IMR-90 (cell line): ENCODE measurements around the gene NPIPA5. TPM values are rescaled to one million over a fixed set of nuclear protein-coding genes. Genes with fewer than 3 reads are reported as not detected.
"Not testable (repeated sequence)": the region's sequence is repeated elsewhere in the genome, so short reads cannot be mapped to it uniquely, and the experiment has no call there.

Experiments used
- ATAC-seq: fragments of 200-7000 bp; cut with Tn5 transposase; 2 replicates; pipeline ENCODE4 v1.9.1; 2020; ENCODE audit warnings: low read depth, mild to moderate bottlenecking, moderate library complexity
- BruUV-seq: library from RNA; stranded (reverse); fragments of 400-500 nt; replicated peaks from 2 replicates; lab custom pipeline; 2021; lab: Mats Ljungman, UMichigan
- CTCF ChIA-PET: fragments of 300-600 bp; formaldehyde crosslinking; extraction: SDS; loops from one replicate; lab custom pipeline; 2021; ENCODE audit warnings: antibody characterized with exemption; lab: Yijun Ruan, JAX
- POLR2A ChIA-PET: fragments of 300-600 bp; sonication (Branson Sonifier 250); formaldehyde crosslinking; loops from one replicate; lab custom pipeline; 2022; ENCODE audit warnings: antibody characterized with exemption; ENCODE audit not compliant: unreplicated experiment; lab: Charles Lee
- DNase-seq: peaks from one replicate; pipeline ENCODE4 v3.0.0; 2013
- H2AFZ ChIP-seq: replicated peaks from 2 replicates; pipeline ENCODE3; 2013; ENCODE audit warnings: low read length, mild to moderate bottlenecking; ENCODE audit not compliant: poor library complexity
- H2AK5ac ChIP-seq: 2 replicates; pipeline ENCODE4 v1.6.1; 2013; ENCODE audit warnings: low read depth, low read length, inconsistent platforms
- H2AK9ac ChIP-seq: replicated peaks from 2 replicates; pipeline ENCODE3; 2013; ENCODE audit warnings: mild to moderate bottlenecking, low read depth, low read length, moderate library complexity; ENCODE audit not compliant: poor library complexity
- H2BK120ac ChIP-seq: 2 replicates; pipeline ENCODE4 v1.6.1; 2013; ENCODE audit warnings: low read depth, low read length, inconsistent platforms
- H2BK15ac ChIP-seq: 3 replicates; pipeline ENCODE4 v1.6.1; 2013; ENCODE audit warnings: low read depth, low read length, inconsistent platforms
- H2BK20ac ChIP-seq: 2 replicates; pipeline ENCODE4 v1.6.1; 2013; ENCODE audit warnings: low read depth, mild to moderate bottlenecking, inconsistent platforms, low read length, moderate library complexity
- H2BK5ac ChIP-seq: 2 replicates; pipeline ENCODE4 v1.6.1; 2013; ENCODE audit warnings: mild to moderate bottlenecking, low read depth, low read length, inconsistent platforms; ENCODE audit not compliant: poor library complexity, severe bottlenecking
- H3K14ac ChIP-seq: replicated peaks from 2 replicates; pipeline ENCODE4 v1.6.1; 2013; ENCODE audit warnings: low read depth, low read length, inconsistent platforms
- H3K18ac ChIP-seq: 2 replicates; pipeline ENCODE4 v1.6.1; 2013; ENCODE audit warnings: low read depth, low read length, control low read depth
- H3K23ac ChIP-seq: 2 replicates; pipeline ENCODE4 v1.6.1; 2013; ENCODE audit warnings: low read depth, low read length, inconsistent platforms
- H3K27ac ChIP-seq: 2 replicates; pipeline ENCODE4 v1.5.1; 2013; ENCODE audit warnings: mild to moderate bottlenecking, control low read depth, low read length; ENCODE audit not compliant: insufficient read depth
- H3K27me3 ChIP-seq: 2 replicates; pipeline ENCODE4 v1.6.1; 2013; ENCODE audit warnings: low read length; ENCODE audit not compliant: control insufficient read depth, insufficient read depth
- H3K36me3 ChIP-seq: 2 replicates; pipeline ENCODE4 v1.6.1; 2013; ENCODE audit warnings: low read length, mixed read lengths; ENCODE audit not compliant: control insufficient read depth, insufficient read depth
- H3K4ac ChIP-seq: 2 replicates; pipeline ENCODE4 v1.6.1; 2013; ENCODE audit warnings: low read depth, low read length, inconsistent platforms
- H3K4me1 ChIP-seq: 2 replicates; pipeline ENCODE4 v1.6.1; 2013; ENCODE audit warnings: low read length, mixed read lengths; ENCODE audit not compliant: control insufficient read depth, insufficient read depth
- H3K4me2 ChIP-seq: 2 replicates; pipeline ENCODE4 v1.6.1; 2013; ENCODE audit warnings: low read depth, mild to moderate bottlenecking, control low read depth, low read length, moderate library complexity
- H3K4me3 ChIP-seq: 2 replicates; pipeline ENCODE4 v1.5.1; 2013; ENCODE audit warnings: low read depth, mild to moderate bottlenecking, control low read depth, low read length, moderate library complexity; ENCODE audit not compliant: insufficient read depth
- H3K56ac ChIP-seq: 2 replicates; pipeline ENCODE4 v1.6.1; 2013; ENCODE audit warnings: low read length, inconsistent platforms; ENCODE audit not compliant: insufficient read depth; ENCODE audit errors: extremely low read depth
- H3K79me1 ChIP-seq, 2 experiments: 2 replicates each; pipeline ENCODE4 v1.6.1; 2013; ENCODE audit warnings: low read length in 2 of 2, inconsistent platforms in 1 of 2, low read depth in 1 of 2
- H3K9ac ChIP-seq: 2 replicates; pipeline ENCODE4 v1.6.1; 2013; ENCODE audit warnings: low read depth, low read length, control low read depth
- H3K9me1 ChIP-seq: 2 replicates; pipeline ENCODE4 v1.6.1; 2013; ENCODE audit warnings: low read length, inconsistent platforms; ENCODE audit not compliant: insufficient read depth
- H3K9me3 ChIP-seq: 2 replicates; pipeline ENCODE4 v1.6.1; 2013; ENCODE audit warnings: low read length; ENCODE audit not compliant: control insufficient read depth, insufficient read depth
- H4K20me1 ChIP-seq: 2 replicates; pipeline ENCODE4 v1.6.1; 2013; ENCODE audit warnings: low read length, inconsistent platforms; ENCODE audit not compliant: insufficient read depth
- H4K5ac ChIP-seq: 2 replicates; pipeline ENCODE4 v1.6.1; 2013; ENCODE audit warnings: mild to moderate bottlenecking, low read depth, low read length, control low read depth
- H4K8ac ChIP-seq, 2 experiments: 2 replicates each; pipeline ENCODE4 v1.6.1; 2013; ENCODE audit warnings: low read depth in 2 of 2, low read length in 2 of 2, control low read depth in 1 of 2, inconsistent platforms in 1 of 2
- H4K91ac ChIP-seq: 2 replicates; pipeline ENCODE4 v1.6.1; 2013; ENCODE audit warnings: low read depth, low read length, inconsistent platforms; ENCODE audit not compliant: insufficient read depth
- WGBS, 2 experiments: methylation state at CpG; one replicate each; pipeline versions ENCODE4 v1.1.5 to v1.1.7; 2013; ENCODE audit warnings: missing lambda C conversion rate in 2 of 2; ENCODE audit not compliant: insufficient read length in 1 of 2; ENCODE audit errors: extremely low coverage in 2 of 2; 5-methylcytosine and 5-hydroxymethylcytosine counted together
- dilution Hi-C: fragments of 300-500 bp; cut with HindIII; formaldehyde crosslinking; loops from one replicate; pipeline ENCODE4 v1.14.3; 2018; ENCODE audit warnings: low sequenced_read_pairs; ENCODE audit not compliant: unreplicated experiment
- in situ Hi-C: fragments of 300-500 bp; cut with MboI; formaldehyde crosslinking; loops from 3 replicates; pipeline ENCODE4 v1.14.3; 2019; ENCODE audit warnings: low sequenced_read_pairs, inconsistent platforms, mixed read lengths
- intact Hi-C: fragments of 100-400 bp; cut with micrococcal nuclease; formaldehyde crosslinking; loops from 2 replicates; pipeline ENCODE4 v1.10.0; 2022
- polyA plus RNA-seq, 3 experiments: library from polyadenylated mRNA; depleted of rRNA; stranded (reverse); fragments of >200 nt; gene quantifications; 2 replicates each; pipeline ENCODE4 v1.2.3, GENCODE V29; 2012; ENCODE audit warnings: low replicate concordance in 1 of 3
- total RNA-seq: library from RNA; depleted of rRNA; stranded (reverse); fragments of >200 nt; gene quantifications from 2 replicates; pipeline ENCODE4 v1.2.3, GENCODE V29; 2012

NPIPA5 gene
- total and polyA plus RNA-seq, 2 of the 4 experiments (the other 2 are of a cell fraction): 1.3 TPM; not detected in 1

DNA sequence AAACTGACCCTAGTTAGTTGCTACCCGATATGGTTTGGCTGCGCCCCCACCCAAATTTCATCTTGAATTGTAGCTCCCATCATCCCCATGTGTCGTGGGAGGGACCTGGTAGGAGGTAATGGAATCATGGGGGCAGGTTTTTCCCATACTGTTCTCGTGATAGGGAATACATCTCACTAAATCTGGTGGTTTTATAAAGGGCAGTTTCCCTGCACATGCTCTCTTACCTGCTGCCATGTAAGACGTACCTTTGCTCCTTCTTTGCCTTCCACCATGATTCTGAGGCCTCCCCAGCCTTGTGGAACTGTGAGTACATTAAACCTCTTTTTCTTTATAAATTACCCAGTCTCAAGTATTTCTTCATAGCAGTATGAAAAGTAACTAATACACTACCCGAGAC lies 10.0 kb upstream of the NPIPA5 start:
- H3K4me2 ChIP-seq, H3K23ac ChIP-seq, H3K56ac ChIP-seq, H4K91ac ChIP-seq, H4K8ac ChIP-seq, H2AK9ac ChIP-seq, H3K14ac ChIP-seq, ATAC-seq, H2BK120ac ChIP-seq, H3K27me3 ChIP-seq, H4K20me1 ChIP-seq, H2AK5ac ChIP-seq, BruUV-seq, H3K9me3 ChIP-seq, H3K79me1 ChIP-seq, POLR2A ChIA-PET, H3K4ac ChIP-seq, dilution Hi-C loops, DNase-seq, in situ Hi-C loops, H2BK15ac ChIP-seq, H4K5ac ChIP-seq, H3K36me3 ChIP-seq, intact Hi-C loops, H3K4me1 ChIP-seq, H3K18ac ChIP-seq, H3K9ac ChIP-seq, H2AFZ ChIP-seq, H2BK20ac ChIP-seq, H3K4me3 ChIP-seq, H3K9me1 ChIP-seq, H3K27ac ChIP-seq, H2BK5ac ChIP-seq, CTCF ChIA-PET: not testable (repeated sequence)
- no CpG with 5 or more reads among the region's 6 CpGs for WGBS, 2 experiments

DNA sequence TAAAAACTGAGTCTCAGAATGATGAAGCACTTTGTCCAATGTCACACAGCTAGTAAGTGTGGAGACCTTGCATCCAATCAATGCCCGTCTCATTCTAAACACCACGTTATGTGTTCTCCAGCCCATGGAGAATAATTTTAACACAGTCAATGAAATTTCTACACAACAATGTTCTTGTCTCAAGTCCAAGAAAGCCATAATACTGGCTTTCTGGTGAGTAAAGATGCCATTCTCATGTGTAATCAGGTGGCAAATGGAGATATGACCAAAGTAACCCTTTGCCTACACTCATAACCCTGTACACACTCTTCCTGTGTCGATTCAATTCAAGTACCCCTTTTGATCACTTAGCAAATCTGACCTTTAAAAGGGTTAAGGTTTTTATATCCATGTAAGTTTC lies 4.7 kb upstream of the NPIPA5 start:
- DNase-seq, ATAC-seq, H2BK120ac ChIP-seq, H3K27me3 ChIP-seq, H4K20me1 ChIP-seq, H3K4me2 ChIP-seq, H2BK20ac ChIP-seq, H2BK15ac ChIP-seq, H3K4ac ChIP-seq, H3K9ac ChIP-seq, H2BK5ac ChIP-seq, H3K36me3 ChIP-seq, H3K23ac ChIP-seq, H2AK9ac ChIP-seq, H3K9me3 ChIP-seq, BruUV-seq, H4K91ac ChIP-seq, H2AK5ac ChIP-seq, H3K4me1 ChIP-seq, H3K79me1 ChIP-seq, H2AFZ ChIP-seq, H4K8ac ChIP-seq, H3K9me1 ChIP-seq, in situ Hi-C loops, POLR2A ChIA-PET, H4K5ac ChIP-seq, H3K14ac ChIP-seq, CTCF ChIA-PET, H3K4me3 ChIP-seq, dilution Hi-C loops, H3K27ac ChIP-seq, H3K56ac ChIP-seq, H3K18ac ChIP-seq, intact Hi-C loops: not testable (repeated sequence)
- no CpG with 5 or more reads among the region's 3 CpGs for WGBS, 2 experiments
